ENCODE measurements around the gene APH1B.
A peak's percentile ranks its signal among the peaks of the same experiment; 100 is the strongest.

Gene APH1B

GRCh38 chr15:63261311-63261710 lies 16.1 kb upstream of the APH1B start:
- Histone ChIP-seq H3K27ac (no peak overlapping the region), H3K36me3 (replicated peaks) (peaks cover 12% of the 10 kb centered on the region), H3K4me3 (ENCODE audit: low read depth, low read length) (no peak overlapping the region), H3K27me3 (replicated peaks) (no peaks in the 10 kb centered on the region)
- in situ Hi-C loops (cut with HindIII; ENCODE audit: low pct_ligation_motif_present, low sequenced_read_pairs) = no loop called here
- TF ChIP-seq CTCF (IDR thresholded peaks at IDR 0.05; ENCODE audit: low read depth, low read length, missing control alignments) = no peak
- DNase-seq = no peak

GRCh38 chr15:63263519-63263918 lies 13.9 kb upstream of the APH1B start:
- peaks cover 12% of the 10 kb centered on the region for H3K36me3 ChIP-seq (replicated peaks)
- TF ChIP-seq CTCF (IDR thresholded peaks at IDR 0.05; ENCODE audit: low read depth, low read length, missing control alignments) = no peak
- in situ Hi-C loops (cut with HindIII; ENCODE audit: low pct_ligation_motif_present, low sequenced_read_pairs) = no loop called here
- no peak for DNase-seq
- no peak overlapping the region for H3K4me3 ChIP-seq (ENCODE audit: low read depth, low read length)
- no peak overlapping the region for H3K27ac ChIP-seq
- no peaks in the 10 kb centered on the region for H3K27me3 ChIP-seq (replicated peaks)

GRCh38 chr15:63264688-63265293 lies 12.6 kb upstream of the APH1B start:
- in situ Hi-C loops (cut with HindIII; ENCODE audit: low pct_ligation_motif_present, low sequenced_read_pairs) = no loop called here
- no peaks in the 10 kb centered on the region for H3K27me3 ChIP-seq (replicated peaks)
- no peak for TF ChIP-seq CTCF (IDR thresholded peaks at IDR 0.05; ENCODE audit: low read depth, low read length, missing control alignments)
- peaks cover 12% of the 10 kb centered on the region for H3K36me3 ChIP-seq (replicated peaks)
- no peak for DNase-seq
- H3K27ac ChIP-seq = no peak overlapping the region
- H3K4me3 ChIP-seq (ENCODE audit: low read depth, low read length) = no peak overlapping the region

- DNase-seq = no peak
- TF ChIP-seq CTCF (IDR thresholded peaks at IDR 0.05; ENCODE audit: low read depth, low read length, missing control alignments) = no peak
- in situ Hi-C loops (cut with HindIII; ENCODE audit: low pct_ligation_motif_present, low sequenced_read_pairs) = no loop called here
- Histone ChIP-seq H3K27me3 (replicated peaks) (no peaks in the 10 kb centered on the region), H3K36me3 (replicated peaks) (peaks cover 3% of the 10 kb centered on the region), H3K27ac (no peak overlapping the region), H3K4me3 (ENCODE audit: low read depth, low read length) (no peak overlapping the region)
These were observed 3.0 kb upstream of the APH1B start for GRCh38 chr15:63274427-63274826.

GRCh38 chr15:63276342-63277037 lies 915 bp upstream of the APH1B start:
- peak overlapping the region; percentile 71 for H3K27ac ChIP-seq
- no peak for DNase-seq
- no peak for TF ChIP-seq CTCF (IDR thresholded peaks at IDR 0.05; ENCODE audit: low read depth, low read length, missing control alignments)
- peaks cover 5% of the 10 kb centered on the region for H3K36me3 ChIP-seq (replicated peaks)
- in situ Hi-C loops (cut with HindIII; ENCODE audit: low pct_ligation_motif_present, low sequenced_read_pairs) = no loop called here
- peak overlapping the region; percentile 74 for H3K4me3 ChIP-seq (ENCODE audit: low read depth, low read length)
- no peaks in the 10 kb centered on the region for H3K27me3 ChIP-seq (replicated peaks)

Data from brain microvascular endothelial cell (primary cell).